H9 (cell line): ENCODE data around the gene CHCHD6. TPM values are rescaled to one million over a fixed set of nuclear protein-coding genes. Genes with fewer than 3 reads are reported as not detected.
A peak's percentile ranks its signal among the peaks of the same experiment; 100 is the strongest.

Source experiments
- DNase-seq: peaks from one replicate; pipeline ENCODE4 v3.0.0-alpha.2; 2017
- H2AFZ ChIP-seq: one replicate; pipeline ENCODE4 v1.6.1; 2013; ENCODE audit warnings: mild to moderate bottlenecking, low read length, control low read depth, moderate library complexity
- H2AK5ac ChIP-seq: 2 replicates; pipeline ENCODE4 v1.6.1; 2013; ENCODE audit warnings: low read length, control low read depth, mixed read lengths; ENCODE audit not compliant: insufficient read length
- H2BK120ac ChIP-seq: one replicate; pipeline ENCODE4 v1.6.1; 2013; ENCODE audit warnings: low read depth, mild to moderate bottlenecking, low read length, control low read depth, inconsistent platforms; ENCODE audit not compliant: poor library complexity, severe bottlenecking
- H2BK12ac ChIP-seq: 2 replicates; pipeline ENCODE4 v1.6.1; 2013; ENCODE audit warnings: low read length, control low read depth, mixed read lengths, low read depth; ENCODE audit not compliant: insufficient read length
- H2BK15ac ChIP-seq: 2 replicates; pipeline ENCODE4 v1.6.1; 2013; ENCODE audit warnings: low read depth, low read length, control low read depth
- H2BK20ac ChIP-seq: one replicate; pipeline ENCODE4 v1.6.1; 2013; ENCODE audit warnings: low read depth, mild to moderate bottlenecking, low read length, control low read depth, inconsistent platforms; ENCODE audit not compliant: poor library complexity, severe bottlenecking
- H2BK5ac ChIP-seq: 2 replicates; pipeline ENCODE4 v1.6.1; 2013; ENCODE audit warnings: low read length, control low read depth, mixed read lengths; ENCODE audit not compliant: insufficient read length
- H3K14ac ChIP-seq: 2 replicates; pipeline ENCODE4 v1.6.1; 2013; ENCODE audit warnings: low read length, control low read depth; ENCODE audit not compliant: insufficient read depth
- H3K18ac ChIP-seq: 2 replicates; pipeline ENCODE4 v1.6.1; 2013; ENCODE audit warnings: low read depth, mild to moderate bottlenecking, mixed read lengths, low read length, control low read depth; ENCODE audit not compliant: insufficient read length
- H3K23ac ChIP-seq: 2 replicates; pipeline ENCODE4 v1.6.1; 2013; ENCODE audit warnings: low read length, control low read depth, mixed read lengths, low read depth; ENCODE audit not compliant: insufficient read length
- H3K23me2 ChIP-seq: 2 replicates; pipeline ENCODE4 v1.6.1; 2013; ENCODE audit warnings: low read depth, mild to moderate bottlenecking, mixed read lengths, low read length, control low read depth; ENCODE audit not compliant: insufficient read length, poor library complexity, severe bottlenecking
- H3K27ac ChIP-seq: 2 replicates; pipeline ENCODE4 v1.5.1; 2013; ENCODE audit warnings: low read length, control low read depth, mixed read lengths, low read depth; ENCODE audit not compliant: insufficient read length
- H3K27me3 ChIP-seq: 2 replicates; pipeline ENCODE4 v1.6.1; 2013; ENCODE audit warnings: low read length, control low read depth, inconsistent platforms; ENCODE audit not compliant: insufficient read depth
- H3K4ac ChIP-seq: 2 replicates; pipeline ENCODE4 v1.6.1; 2013; ENCODE audit warnings: low read depth, mild to moderate bottlenecking, control low read depth, inconsistent platforms, low read length, moderate library complexity
- H3K4me1 ChIP-seq: 2 replicates; pipeline ENCODE4 v1.6.1; 2013; ENCODE audit warnings: low read length, control low read depth, inconsistent platforms; ENCODE audit not compliant: insufficient read depth
- H3K4me2 ChIP-seq: 2 replicates; pipeline ENCODE4 v1.6.1; 2013; ENCODE audit warnings: low read length, control low read depth, mixed read lengths; ENCODE audit not compliant: insufficient read length, insufficient read depth
- H3K56ac ChIP-seq: 2 replicates; pipeline ENCODE4 v1.6.1; 2013; ENCODE audit warnings: low read depth, mild to moderate bottlenecking, mixed read lengths, low read length, control low read depth; ENCODE audit not compliant: insufficient read length
- H3K79me1 ChIP-seq: 2 replicates; pipeline ENCODE4 v1.6.1; 2013; ENCODE audit warnings: low read depth, mild to moderate bottlenecking, moderate library complexity, low read length, control low read depth, inconsistent platforms; ENCODE audit not compliant: insufficient read depth, poor library complexity, severe bottlenecking
- H3K79me2 ChIP-seq: 2 replicates; pipeline ENCODE4 v1.6.1; 2013; ENCODE audit warnings: low read length, control low read depth, inconsistent platforms; ENCODE audit not compliant: insufficient read depth
- H3K9ac ChIP-seq: 2 replicates; pipeline ENCODE4 v1.6.1; 2013; ENCODE audit warnings: low read length, control low read depth, mixed read lengths; ENCODE audit not compliant: insufficient read length; ENCODE audit errors: extremely low read depth
- H3K9me3 ChIP-seq: one replicate; pipeline ENCODE4 v1.6.1; 2013; ENCODE audit warnings: low read depth, low read length, inconsistent platforms; ENCODE audit not compliant: control insufficient read depth
- H3T11ph ChIP-seq: one replicate; pipeline ENCODE4 v1.6.1; 2013; ENCODE audit warnings: mild to moderate bottlenecking, low read length, control low read depth, inconsistent platforms
- H4K20me1 ChIP-seq: one replicate; pipeline ENCODE4 v1.6.1; 2013; ENCODE audit not compliant: control insufficient read depth, insufficient read length, insufficient read depth
- H4K5ac ChIP-seq: 2 replicates; pipeline ENCODE4 v1.6.1; 2013; ENCODE audit warnings: low read depth, mild to moderate bottlenecking, mixed read lengths, low read length, control low read depth; ENCODE audit not compliant: insufficient read length
- H4K8ac ChIP-seq: replicated peaks from 2 replicates; pipeline ENCODE4 v1.6.1; 2013; ENCODE audit warnings: low read length, control low read depth, mixed read lengths, low read depth; ENCODE audit not compliant: insufficient read length
- H4K91ac ChIP-seq: 2 replicates; pipeline ENCODE4 v1.6.1; 2013; ENCODE audit warnings: low read depth, mild to moderate bottlenecking, moderate library complexity, mixed read lengths, low read length, control low read depth; ENCODE audit not compliant: insufficient read length
- H3K27ac Mint-ChIP-seq, 3 experiments: 2 replicates in 2 of 3; 3 replicates in 1 of 3; pipeline ENCODE4 v1.8.0; 2020 to 2021; ENCODE audit warnings: mixed read lengths in 3 of 3, mild to moderate bottlenecking in 1 of 3, moderate library complexity in 1 of 3
- H3K27me3 Mint-ChIP-seq: 2 replicates; pipeline ENCODE4 v1.8.0; 2021; ENCODE audit warnings: low read depth, mild to moderate bottlenecking, moderate library complexity, mixed read lengths
- H3K36me3 Mint-ChIP-seq, 3 experiments: 2 replicates in 2 of 3; 3 replicates in 1 of 3; pipeline ENCODE4 v1.8.0; 2020 to 2021; ENCODE audit warnings: low read depth in 3 of 3, mixed read lengths in 3 of 3; ENCODE audit not compliant: insufficient read depth in 1 of 3
- H3K4me1 Mint-ChIP-seq, 2 experiments: 2 replicates each; pipeline ENCODE4 v1.8.0; 2020; ENCODE audit warnings: mixed read lengths in 2 of 2
- H3K4me3 Mint-ChIP-seq, 2 experiments: 2 replicates in 1 of 2; 3 replicates in 1 of 2; pipeline ENCODE4 v1.8.0; 2020 to 2021; ENCODE audit warnings: mild to moderate bottlenecking in 2 of 2, mixed read lengths in 2 of 2, moderate library complexity in 1 of 2
- H3K9me3 Mint-ChIP-seq, 2 experiments: 2 replicates in 1 of 2; 3 replicates in 1 of 2; pipeline ENCODE4 v1.8.0; 2020; ENCODE audit warnings: mild to moderate bottlenecking in 2 of 2, mixed read lengths in 2 of 2, moderate library complexity in 1 of 2
- CTCF ChIP-seq: fragments of 200-600 bp; sonication (generic); conservative IDR thresholded peaks from 3 replicates; pipeline ENCODE4 v1.8.0; 2021; ENCODE audit warnings: antibody characterized with exemption, mild to moderate bottlenecking
- WGBS: extraction: QIAGEN DNeasy Blood & Tissue Kit; methylation state at CpG from one replicate; pipeline ENCODE4 v1.1.7; 2013; ENCODE audit warnings: missing lambda C conversion rate, low lambda C conversion rate, mixed read lengths; ENCODE audit not compliant: insufficient read length; ENCODE audit errors: extremely low coverage; 5-methylcytosine and 5-hydroxymethylcytosine counted together
- total RNA-seq: library from RNA; stranded (reverse); gene quantifications from 2 replicates; pipeline ENCODE4 v1.2.1, GENCODE V29; 2021

CHCHD6 gene
- total RNA-seq, 1 experiment from 2014 or later, result 34.2 TPM

- no peak overlapping the region for H2BK20ac ChIP-seq
- no peak overlapping the region for H3K18ac ChIP-seq
- no peak overlapping the region for H4K5ac ChIP-seq
- H3K4me1 Mint-ChIP-seq, result peaks cover 8 to 17% of the 10 kb centered on the region in 2 experiments
- H3K9me3 Mint-ChIP-seq, result peaks cover 10 to 11% of the 10 kb centered on the region in 2 experiments; a peak in 4 of 5 replicates
- H3K27ac Mint-ChIP-seq, result no peak overlapping the region
- no peaks in the 10 kb centered on the region for H3K79me1 ChIP-seq
- no peak overlapping the region for H2BK120ac ChIP-seq
- H4K8ac ChIP-seq, result no peak overlapping the region
- peaks cover 68% of the 10 kb centered on the region for H3K27me3 Mint-ChIP-seq
- H3K56ac ChIP-seq, result no peak overlapping the region
- no peaks in the 10 kb centered on the region for H4K20me1 ChIP-seq
- no peak overlapping the region for H3K4me3 Mint-ChIP-seq
- H3K9ac ChIP-seq, result no peak overlapping the region
- no peaks in the 10 kb centered on the region for H3K27me3 ChIP-seq
- no peaks in the 10 kb centered on the region for H3K79me2 ChIP-seq
- H2AK5ac ChIP-seq, result no peak overlapping the region
- no peak overlapping the region for H3K27ac ChIP-seq
- no peaks in the 10 kb centered on the region for H3K4me1 ChIP-seq
- H3K36me3 Mint-ChIP-seq, result peaks cover 0 to 2% (median 1%) of the 10 kb centered on the region in 3 experiments; a peak in 3 of 7 replicates
- peak; percentile 63 for DNase-seq
- H2AFZ ChIP-seq, result no peak overlapping the region
- H3K14ac ChIP-seq, result no peak overlapping the region
- H3K4ac ChIP-seq, result no peak overlapping the region
- H3K9me3 ChIP-seq, result no peaks in the 10 kb centered on the region
- no peak overlapping the region for H2BK15ac ChIP-seq
- WGBS, result no CpG with 5 or more reads among the region's 19 CpGs
- no peak overlapping the region for H3K23ac ChIP-seq
- peak; percentile 60 for TF ChIP-seq CTCF
- no peak overlapping the region for H3K4me2 ChIP-seq
- no peak overlapping the region for H4K91ac ChIP-seq
- no peaks in the 10 kb centered on the region for H3K23me2 ChIP-seq
- no peak overlapping the region for H2BK12ac ChIP-seq
- no peak overlapping the region for H2BK5ac ChIP-seq
- no peak overlapping the region for H3T11ph ChIP-seq
Measured at GRCh38 chr3:126659915-126660886, 43.8 kb upstream of the CHCHD6 start.
